CD14-positive monocyte (primary cell): ENCODE results near the gene C8B. TPM values are rescaled to one million over a fixed set of nuclear protein-coding genes. Genes with fewer than 3 reads are reported as not detected.
A peak's percentile ranks its signal among the peaks of the same experiment; 100 is the strongest.

ENCODE experiments used
- DNase-seq, 3 donors: peaks; one replicate each; pipeline ENCODE4 v3.0.0-alpha.2; 2011 to 2022
- H2AFZ ChIP-seq: 2 replicates; pipeline ENCODE4 v1.6.0; 2012; ENCODE audit warnings: mild to moderate bottlenecking, low read depth, low read length, inconsistent platforms; ENCODE audit not compliant: insufficient read depth, poor library complexity, severe bottlenecking
- H3K27ac ChIP-seq, 2 donors: 1 replicate in 1 of 2; 2 replicates in 1 of 2; pipeline ENCODE4 v1.5.1; 2012 to 2013; ENCODE audit warnings: low read length in 2 of 2, control low read depth in 1 of 2, inconsistent platforms in 1 of 2, low read depth in 1 of 2, mild to moderate bottlenecking in 1 of 2
- H3K27me3 ChIP-seq, 2 donors: one replicate each; pipeline versions ENCODE4 v1.6.0 to v1.6.1; 2011 to 2013; ENCODE audit warnings: low read length in 2 of 2; ENCODE audit not compliant: control insufficient read depth in 2 of 2, insufficient read depth in 2 of 2
- H3K36me3 ChIP-seq, 2 donors: replicated peaks in 1 of 2; 1 replicate in 1 of 2; 2 replicates in 1 of 2; pipeline versions ENCODE4 v1.5.1 to v1.6.1; 2012 to 2013; ENCODE audit warnings: low read length in 2 of 2, control low read depth in 1 of 2, inconsistent platforms in 1 of 2, mild to moderate bottlenecking in 1 of 2; ENCODE audit not compliant: insufficient read depth in 2 of 2, control insufficient read depth in 1 of 2
- H3K4me1 ChIP-seq, 2 donors: 1 replicate in 1 of 2; 2 replicates in 1 of 2; pipeline versions ENCODE4 v1.5.1 to v1.6.1; 2012 to 2013; ENCODE audit warnings: low read length in 2 of 2, control low read depth in 1 of 2, inconsistent platforms in 1 of 2, mild to moderate bottlenecking in 1 of 2, moderate library complexity in 1 of 2; ENCODE audit not compliant: insufficient read depth in 2 of 2, control insufficient read depth in 1 of 2
- H3K4me2 ChIP-seq: replicated peaks from 2 replicates; pipeline ENCODE3; 2012; ENCODE audit warnings: low read length, moderate library complexity, mild to moderate bottlenecking; ENCODE audit not compliant: poor library complexity, severe bottlenecking; ENCODE audit errors: extremely low read depth
- H3K4me3 ChIP-seq, 3 experiments: fragments of 200-600 bp in 1 of 3; sonication (generic) in 1 of 3; replicated peaks in 1 of 3; 1 replicate in 2 of 3; 2 replicates in 1 of 3; pipeline ENCODE4 v1.5.1; 2011 to 2013; ENCODE audit warnings: low read length in 3 of 3, mild to moderate bottlenecking in 3 of 3, control low read depth in 2 of 3, low read depth in 2 of 3, inconsistent platforms in 1 of 3, moderate library complexity in 1 of 3
- H3K79me2 ChIP-seq: 2 replicates; pipeline ENCODE4 v1.6.0; 2012; ENCODE audit warnings: mild to moderate bottlenecking, control low read depth, inconsistent platforms, low read length, moderate library complexity; ENCODE audit not compliant: insufficient read depth
- H3K9ac ChIP-seq: 2 replicates; pipeline ENCODE4 v1.6.0; 2017; ENCODE audit warnings: low read length, mild to moderate bottlenecking; ENCODE audit not compliant: insufficient read depth, poor library complexity, severe bottlenecking
- H3K9me3 ChIP-seq, 2 donors: replicated peaks in 1 of 2; 1 replicate in 1 of 2; 2 replicates in 1 of 2; pipeline versions ENCODE4 v1.5.1 to v1.6.1; 2012 to 2013; ENCODE audit warnings: low read length in 2 of 2, control low read depth in 1 of 2; ENCODE audit not compliant: control insufficient read depth in 1 of 2, insufficient read depth in 1 of 2
- H4K20me1 ChIP-seq: 2 replicates; pipeline ENCODE4 v1.6.0; 2012; ENCODE audit warnings: mild to moderate bottlenecking, low read length, control low read depth, moderate library complexity; ENCODE audit not compliant: insufficient read depth
- H3K27ac Mint-ChIP-seq, 7 donors: one replicate each; pipeline ENCODE4 v1.8.0; 2020; ENCODE audit warnings: mild to moderate bottlenecking in 7 of 7, mixed read lengths in 7 of 7, moderate library complexity in 6 of 7, inconsistent platforms in 2 of 7
- H3K27me3 Mint-ChIP-seq, 3 donors: one replicate each; pipeline ENCODE4 v1.8.0; 2021 to 2022; ENCODE audit warnings: low read depth in 3 of 3, mild to moderate bottlenecking in 3 of 3, mixed read lengths in 3 of 3, moderate library complexity in 3 of 3, inconsistent platforms in 1 of 3
- H3K36me3 Mint-ChIP-seq, 2 donors: one replicate each; pipeline ENCODE4 v1.8.0; 2020; ENCODE audit warnings: mixed read lengths in 2 of 2, inconsistent platforms in 1 of 2, mild to moderate bottlenecking in 1 of 2
- H3K4me1 Mint-ChIP-seq: one replicate; pipeline ENCODE4 v1.8.0; 2020; ENCODE audit warnings: mild to moderate bottlenecking, mixed read lengths
- H3K4me3 Mint-ChIP-seq, 2 donors: one replicate each; pipeline ENCODE4 v1.8.0; 2020; ENCODE audit warnings: mild to moderate bottlenecking in 2 of 2, mixed read lengths in 2 of 2, moderate library complexity in 1 of 2
- H3K9me3 Mint-ChIP-seq, 7 donors: one replicate each; pipeline ENCODE4 v1.8.0; 2020 to 2022; ENCODE audit warnings: mixed read lengths in 7 of 7, mild to moderate bottlenecking in 6 of 7, moderate library complexity in 6 of 7, inconsistent platforms in 2 of 7
- WGBS: methylation state at CpG from one replicate; pipeline ENCODE4 v1.1.5; 2013; ENCODE audit warnings: missing lambda C conversion rate; ENCODE audit not compliant: insufficient coverage; 5-methylcytosine and 5-hydroxymethylcytosine counted together
- intact Hi-C, 2 donors: fragments of 100-400 bp; cut with micrococcal nuclease; formaldehyde crosslinking; loops; one replicate each; pipeline versions ENCODE4 v1.15.0 to v1.15.1; 2023
- polyA plus RNA-seq, 3 donors: library from polyadenylated mRNA; depleted of rRNA in 1 of 3; unstranded in 2 of 3; stranded (reverse) in 1 of 3; fragments of 300-500 nt in 2 of 3; fragments of >200 nt in 1 of 3; fragmentation: Illumina TruSeq in 2 of 3; gene quantifications; 1 replicate in 2 of 3; 2 replicates in 1 of 3; pipeline ENCODE4 v1.2.3, GENCODE V29; 2012 to 2021
- TF ChIP-seq, protein P1 (sequence below): fragments of 200-600 bp; IDR thresholded peaks from one replicate; pipeline ENCODE4 v1.8.0; 2022; ENCODE audit warnings: antibody characterized with exemption, mild to moderate bottlenecking

Gene C8B
- polyA plus RNA-seq, 3 donors = not detected

DNA sequence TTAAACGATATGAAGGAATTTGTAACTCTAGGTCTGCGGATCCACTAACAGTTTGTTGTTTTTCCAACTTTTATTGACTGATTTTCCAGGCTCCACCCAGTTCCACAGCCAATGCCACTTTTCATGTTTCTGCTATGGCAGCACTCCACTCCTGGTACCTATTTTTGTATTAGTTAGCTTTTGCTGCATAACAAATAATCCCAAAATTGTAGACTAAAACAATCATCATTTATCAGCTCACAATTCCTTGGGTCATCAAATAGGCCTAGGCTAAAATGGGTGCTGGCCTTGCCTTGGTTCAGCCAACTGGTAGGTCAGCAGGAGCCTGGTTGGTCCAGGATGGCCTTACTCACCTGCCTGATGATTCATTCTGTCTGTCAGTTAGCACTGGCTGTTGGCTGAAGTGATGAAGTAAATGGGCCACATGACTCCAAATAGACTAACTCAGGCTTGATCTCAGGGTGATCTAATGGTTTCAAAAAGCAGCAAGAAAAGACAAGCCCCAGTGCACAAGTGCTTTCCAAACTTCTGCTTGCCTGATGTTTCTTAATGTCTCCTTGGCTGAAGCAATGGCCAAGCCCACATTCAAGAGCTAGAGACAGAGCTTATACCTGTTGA lies 3.2 kb upstream of the C8B start:
- H3K36me3 ChIP-seq = no peaks in the 10 kb centered on the region
- intact Hi-C loops = no loop called here
- no peaks in the 10 kb centered on the region for H3K79me2 ChIP-seq
- H4K20me1 ChIP-seq = no peaks in the 10 kb centered on the region
- Mint-ChIP-seq H3K27ac (no peak overlapping the region), H3K36me3 (no peaks in the 10 kb centered on the region), H3K9me3 (peaks cover 0 to 21% (median 1%) of the 10 kb centered on the region in 7 donors), H3K27me3 (peaks cover 3 to 6% (median 5%) of the 10 kb centered on the region in 3 donors), H3K4me1 (no peaks in the 10 kb centered on the region), H3K4me3 (no peak overlapping the region)
- no peaks in the 10 kb centered on the region for H3K4me1 ChIP-seq
- H3K27ac ChIP-seq = no peak overlapping the region
- H2AFZ ChIP-seq = no peak overlapping the region
- no peaks in the 10 kb centered on the region for H3K27me3 ChIP-seq
- no peak for DNase-seq
- H3K9ac ChIP-seq = no peak overlapping the region
- WGBS = 100% methylated on average over 2 of the region's 2 CpGs
- TF ChIP-seq, protein P1, sequence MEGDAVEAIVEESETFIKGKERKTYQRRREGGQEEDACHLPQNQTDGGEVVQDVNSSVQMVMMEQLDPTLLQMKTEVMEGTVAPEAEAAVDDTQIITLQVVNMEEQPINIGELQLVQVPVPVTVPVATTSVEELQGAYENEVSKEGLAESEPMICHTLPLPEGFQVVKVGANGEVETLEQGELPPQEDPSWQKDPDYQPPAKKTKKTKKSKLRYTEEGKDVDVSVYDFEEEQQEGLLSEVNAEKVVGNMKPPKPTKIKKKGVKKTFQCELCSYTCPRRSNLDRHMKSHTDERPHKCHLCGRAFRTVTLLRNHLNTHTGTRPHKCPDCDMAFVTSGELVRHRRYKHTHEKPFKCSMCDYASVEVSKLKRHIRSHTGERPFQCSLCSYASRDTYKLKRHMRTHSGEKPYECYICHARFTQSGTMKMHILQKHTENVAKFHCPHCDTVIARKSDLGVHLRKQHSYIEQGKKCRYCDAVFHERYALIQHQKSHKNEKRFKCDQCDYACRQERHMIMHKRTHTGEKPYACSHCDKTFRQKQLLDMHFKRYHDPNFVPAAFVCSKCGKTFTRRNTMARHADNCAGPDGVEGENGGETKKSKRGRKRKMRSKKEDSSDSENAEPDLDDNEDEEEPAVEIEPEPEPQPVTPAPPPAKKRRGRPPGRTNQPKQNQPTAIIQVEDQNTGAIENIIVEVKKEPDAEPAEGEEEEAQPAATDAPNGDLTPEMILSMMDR = no peak
- no peaks in the 10 kb centered on the region for H3K9me3 ChIP-seq
- no peak overlapping the region for H3K4me2 ChIP-seq
- H3K4me3 ChIP-seq = no peak overlapping the region

DNA sequence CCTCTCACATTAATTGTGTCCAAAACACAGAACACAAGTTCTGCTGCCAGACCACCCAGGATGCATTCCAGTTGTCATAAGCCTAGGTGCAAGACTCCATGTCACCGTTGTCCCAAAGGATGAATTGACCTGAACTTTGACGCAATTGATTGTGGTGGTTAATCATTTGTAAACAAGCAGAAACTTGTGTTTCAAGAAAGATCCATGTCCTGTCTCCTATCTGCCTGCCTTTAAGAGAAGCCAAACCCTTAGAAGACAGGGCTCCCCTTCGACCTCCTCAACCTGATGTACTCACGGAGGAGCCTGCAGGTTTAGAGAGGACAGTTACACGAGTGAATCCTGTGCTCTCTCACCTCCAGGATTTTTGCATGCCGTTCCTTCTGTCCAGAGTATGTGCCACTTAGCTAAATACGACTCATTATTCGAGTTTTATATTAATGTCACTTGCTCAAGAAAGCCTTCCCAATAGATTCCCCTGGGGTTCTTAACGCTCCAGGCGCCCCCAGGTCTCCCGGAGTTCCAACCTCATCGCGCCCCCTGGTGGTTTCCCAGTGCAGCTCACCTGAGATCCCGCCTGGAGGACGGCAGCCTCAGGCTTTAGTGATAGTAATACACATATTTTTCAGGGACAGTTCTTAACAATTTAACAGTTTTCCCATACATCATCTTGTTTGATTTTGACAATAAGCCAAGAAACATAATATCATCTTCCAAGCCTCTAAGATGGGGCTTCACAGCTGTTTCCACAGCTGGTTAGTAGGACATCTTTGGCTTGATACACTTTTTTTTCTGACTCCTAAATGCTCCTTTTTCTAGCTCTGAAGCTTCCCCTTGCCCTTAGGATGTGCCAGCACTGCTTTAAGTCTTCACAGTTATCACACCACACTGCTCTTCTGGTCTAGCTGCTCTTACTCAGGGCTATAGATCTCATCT lies 2.4 kb upstream of the C8B start:
- 49% methylated on average over 13 of the region's 15 CpGs for WGBS
- no peaks in the 10 kb centered on the region for H3K4me1 ChIP-seq
- H2AFZ ChIP-seq = no peak overlapping the region
- H3K36me3 Mint-ChIP-seq = no peaks in the 10 kb centered on the region
- no peak overlapping the region for H3K9ac ChIP-seq
- no peaks in the 10 kb centered on the region for H3K4me1 Mint-ChIP-seq
- no peak for DNase-seq
- no peaks in the 10 kb centered on the region for H3K79me2 ChIP-seq
- peaks cover 0 to 15% (median 1%) of the 10 kb centered on the region in 7 donors for H3K9me3 Mint-ChIP-seq
- no peak overlapping the region for H3K4me3 Mint-ChIP-seq
- H3K27ac ChIP-seq = no peak overlapping the region
- no peaks in the 10 kb centered on the region for H3K9me3 ChIP-seq
- H3K4me3 ChIP-seq = no peak overlapping the region
- H3K27me3 Mint-ChIP-seq = peaks cover 3 to 6% (median 5%) of the 10 kb centered on the region in 3 donors
- TF ChIP-seq, protein P1 = peak; percentile 33
- no peak overlapping the region for H3K27ac Mint-ChIP-seq
- intact Hi-C loops = no loop called here
- no peaks in the 10 kb centered on the region for H3K27me3 ChIP-seq
- no peaks in the 10 kb centered on the region for H3K36me3 ChIP-seq
- no peaks in the 10 kb centered on the region for H4K20me1 ChIP-seq
- no peak overlapping the region for H3K4me2 ChIP-seq
